ENCODE data around the gene FAM149A.

The FAM149A gene

GRCh38 chr4:186172546-186172945 is 68.0 kb downstream of the FAM149A start:
- no peak overlapping the region for H3K4me3 ChIP-seq (replicated peaks; ENCODE audit: low read depth, low read length)
- DNase-seq (ENCODE audit: extremely low read depth, low read depth) = no peak
- TF ChIP-seq CTCF (IDR thresholded peaks at IDR 0.05; ENCODE audit: low read depth, low read length, missing control alignments) = no peak

- TF ChIP-seq CTCF (IDR thresholded peaks at IDR 0.05; ENCODE audit: low read depth, low read length, missing control alignments) = no peak
- no peak for DNase-seq (ENCODE audit: extremely low read depth, low read depth)
- no peak overlapping the region for H3K4me3 ChIP-seq (replicated peaks; ENCODE audit: low read depth, low read length)
These were observed 83.6 kb downstream of the FAM149A start for GRCh38 chr4:186188107-186188506.

- TF ChIP-seq CTCF (IDR thresholded peaks at IDR 0.05; ENCODE audit: low read depth, low read length, missing control alignments) = no peak
- DNase-seq (ENCODE audit: extremely low read depth, low read depth) = no peak
- no peak overlapping the region for H3K4me3 ChIP-seq (replicated peaks; ENCODE audit: low read depth, low read length)
These were observed 85.2 kb downstream of the FAM149A start for GRCh38 chr4:186189656-186190055.

- peak overlapping the region; percentile 62 for H3K4me3 ChIP-seq (replicated peaks; ENCODE audit: low read depth, low read length)
- DNase-seq (ENCODE audit: extremely low read depth, low read depth) = no peak
- TF ChIP-seq CTCF (IDR thresholded peaks at IDR 0.05; ENCODE audit: low read depth, low read length, missing control alignments) = no peak
These were observed 86.2 kb downstream of the FAM149A start for GRCh38 chr4:186190581-186191199.

GRCh38 chr4:186191200-186192065 is 86.9 kb downstream of the FAM149A start, which contains the start of gene CYP4V2:
Gene CYP4V2, plus strand, starts transcription at chr4:186191567. Its CDS starts 257 bp downstream, at chr4:186191824.
- no peak for DNase-seq (ENCODE audit: extremely low read depth, low read depth)
- peak within 1 kb of the TSS; percentile 62 for H3K4me3 ChIP-seq (replicated peaks; ENCODE audit: low read depth, low read length)
- no peak for TF ChIP-seq CTCF (IDR thresholded peaks at IDR 0.05; ENCODE audit: low read depth, low read length, missing control alignments)

GRCh38 chr4:186192066-186192612 is 87.6 kb downstream of the FAM149A start:
- DNase-seq (ENCODE audit: extremely low read depth, low read depth) = no peak
- peak overlapping the region; percentile 62 for H3K4me3 ChIP-seq (replicated peaks; ENCODE audit: low read depth, low read length)

More at GRCh38 chr4:186192066-186192612, 87.6 kb downstream of the FAM149A start:
- TF ChIP-seq CTCF (IDR thresholded peaks at IDR 0.05; ENCODE audit: low read depth, low read length, missing control alignments) = no peak

All from HFF-Myc (cell line).